ENCODE measurements around the gene PPIP5K1. TPM values are rescaled to one million over a fixed set of nuclear protein-coding genes. Genes with fewer than 3 reads are reported as not detected.

The PPIP5K1 gene
- total RNA-seq, 1 donor = 22.2 TPM

DNA sequence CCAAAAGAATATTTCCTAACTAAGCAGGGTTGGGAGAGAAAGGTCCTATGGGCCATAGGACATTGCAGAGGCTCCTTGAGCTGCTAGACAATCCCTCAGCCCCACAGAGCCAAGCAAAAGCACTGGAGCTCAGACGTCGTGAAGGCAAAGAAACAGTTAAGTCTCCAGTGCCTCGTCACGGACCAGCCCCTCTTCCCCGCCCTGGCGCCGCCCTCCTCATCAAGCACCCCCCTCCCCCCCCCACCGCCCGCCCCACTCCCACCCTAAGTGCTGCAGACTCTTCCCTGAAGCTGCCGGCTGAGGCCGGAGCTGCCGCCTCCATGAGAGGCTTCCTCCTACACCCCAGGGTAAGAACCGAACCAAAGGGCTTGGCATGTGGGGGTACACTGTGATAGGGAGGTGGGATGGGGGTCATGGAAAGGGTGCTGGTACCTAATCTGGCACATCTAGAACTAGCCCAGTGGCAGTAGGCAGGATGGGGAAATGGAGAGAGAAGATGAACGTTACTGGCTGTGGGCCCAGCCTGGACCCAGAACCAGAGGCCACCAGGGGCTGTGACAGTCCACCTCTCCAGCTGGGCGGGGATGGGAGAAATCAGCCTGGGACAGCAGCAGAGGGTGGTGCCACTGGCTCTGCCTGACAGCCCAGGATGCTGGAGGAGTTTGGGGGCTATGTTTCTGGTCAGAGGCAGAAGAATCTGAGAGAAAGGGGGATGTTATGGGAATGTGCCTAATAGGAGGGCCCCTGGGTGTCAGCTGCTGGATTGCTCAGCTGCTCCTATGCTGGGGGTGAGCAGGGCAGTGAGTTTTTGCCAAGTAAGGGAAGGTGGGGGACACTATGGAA, 72.4 kb downstream of the PPIP5K1 start, which contains the start of gene MAP1A:
TSS of gene MAP1A (plus strand) at position 255 of the 843 bp plus-strand sequence. CDS start 3,866 bp downstream, outside the sequence.
- no peak for TF ChIP-seq CTCF (IDR thresholded peaks at IDR 0.05; ENCODE audit: insufficient read depth, low read length)
- peak within 1 kb of the TSS; percentile 73 for H3K4me3 ChIP-seq (ENCODE audit: low read depth, low read length)
- DNase-seq (ENCODE audit: low read depth) = peak; percentile 70

DNA sequence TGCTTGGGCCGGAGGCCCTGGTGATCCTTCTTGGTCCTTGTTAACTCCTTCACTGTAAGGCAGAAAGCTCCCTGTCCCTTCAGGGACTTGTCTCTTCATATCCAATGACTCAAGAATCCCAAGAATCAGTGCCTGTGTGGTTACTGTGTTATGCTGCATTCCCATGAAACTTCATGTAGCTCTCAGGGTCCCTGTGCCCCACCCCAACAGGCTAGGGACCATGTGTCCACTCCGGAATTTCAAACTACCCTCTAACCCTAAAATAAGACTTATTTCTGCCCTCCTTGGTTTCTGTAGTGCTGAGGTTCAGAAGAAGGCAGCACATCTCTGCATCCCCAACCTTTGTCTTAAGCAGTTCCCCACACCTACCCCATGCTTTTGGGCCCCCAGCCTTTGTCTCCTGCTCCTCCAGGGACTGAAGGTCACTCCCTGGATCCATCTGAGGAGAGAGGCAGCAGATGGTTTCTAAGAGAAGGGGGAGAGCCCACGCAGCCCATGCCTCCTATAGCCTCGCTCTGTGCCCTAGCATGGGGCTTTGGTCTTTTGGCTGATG, 73.1 kb downstream of the PPIP5K1 start:
- peak; percentile 63 for DNase-seq (ENCODE audit: low read depth)
- H3K4me3 ChIP-seq (ENCODE audit: low read depth, low read length) = peak overlapping the region; percentile 73
- TF ChIP-seq CTCF (IDR thresholded peaks at IDR 0.05; ENCODE audit: insufficient read depth, low read length) = no peak

DNA sequence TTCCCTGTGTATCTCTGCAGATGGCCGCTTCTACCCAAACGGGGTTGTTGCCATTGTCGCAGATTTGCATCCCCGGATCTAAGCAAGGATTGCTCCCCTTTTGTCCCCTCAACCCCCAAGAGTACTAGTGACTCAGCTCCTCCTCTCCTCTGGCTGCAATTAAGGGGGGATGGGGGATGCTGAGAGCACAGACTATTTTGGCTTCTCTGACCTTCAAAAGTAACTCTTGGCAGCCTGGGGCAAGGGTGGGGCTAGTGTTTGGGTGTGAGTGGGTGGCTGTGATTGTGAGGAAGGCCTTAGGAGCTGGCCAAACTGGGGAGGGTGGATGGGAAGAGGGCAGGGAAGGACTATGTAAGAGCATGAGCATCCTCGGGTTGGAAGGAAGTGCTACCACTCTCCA, 73.8 kb downstream of the PPIP5K1 start:
- H3K4me3 ChIP-seq (ENCODE audit: low read depth, low read length) = peak overlapping the region; percentile 73
- TF ChIP-seq CTCF (IDR thresholded peaks at IDR 0.05; ENCODE audit: insufficient read depth, low read length) = no peak
- DNase-seq (ENCODE audit: low read depth) = peak; percentile 87

DNA sequence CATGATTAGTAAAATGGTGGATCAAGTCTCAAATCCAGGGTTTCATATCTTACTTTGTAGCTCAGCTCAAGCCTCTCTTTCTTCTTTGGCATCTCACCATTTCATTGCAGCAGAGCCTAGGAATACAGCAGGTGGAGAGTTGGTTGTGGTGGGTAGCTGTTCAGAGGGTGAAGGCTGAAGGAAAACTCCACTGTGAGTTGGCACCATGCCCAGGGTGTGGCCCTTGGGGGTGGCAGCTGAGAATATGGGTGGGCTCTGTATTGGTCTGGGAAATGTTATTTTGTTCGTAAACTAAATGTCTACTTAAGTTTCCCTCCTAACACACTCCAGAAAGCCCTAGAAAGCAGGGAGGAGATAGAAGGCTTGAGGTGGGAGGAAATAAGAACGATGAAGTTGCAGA, 74.3 kb downstream of the PPIP5K1 start:
- peak overlapping the region; percentile 73 for H3K4me3 ChIP-seq (ENCODE audit: low read depth, low read length)
- TF ChIP-seq CTCF (IDR thresholded peaks at IDR 0.05; ENCODE audit: insufficient read depth, low read length) = no peak
- no peak for DNase-seq (ENCODE audit: low read depth)

- DNase-seq (ENCODE audit: low read depth) = peak; percentile 44
- TF ChIP-seq CTCF (IDR thresholded peaks at IDR 0.05; ENCODE audit: insufficient read depth, low read length) = peak; percentile 71
- H3K4me3 ChIP-seq (ENCODE audit: low read depth, low read length) = no peak overlapping the region
These were observed 75.6 kb downstream of the PPIP5K1 start for GRCh38 chr15:43514241-43515057.

- H3K4me3 ChIP-seq (ENCODE audit: low read depth, low read length) = no peak overlapping the region
- TF ChIP-seq CTCF (IDR thresholded peaks at IDR 0.05; ENCODE audit: insufficient read depth, low read length) = no peak
- DNase-seq (ENCODE audit: low read depth) = no peak
These were observed 76.5 kb downstream of the PPIP5K1 start for GRCh38 chr15:43513550-43513949.

All from fibroblast of the aortic adventitia (primary cell).